ENCODE results near the gene SMPD1. TPM values are rescaled to one million over a fixed set of nuclear protein-coding genes. Genes with fewer than 3 reads are reported as not detected.

The SMPD1 gene
- total and polyA plus RNA-seq, 2 donors (not counting 1 experiment from before 2014, with no cell fraction given) = 18.3 to 30.7 TPM

GRCh38 chr11:6437993-6438392 is 47.7 kb downstream of the SMPD1 start:
- no peak overlapping the region for H3K4me2 ChIP-seq (replicated peaks; ENCODE audit: low read depth, low read length, poor library complexity, severe bottlenecking)
- no peaks in the 10 kb centered on the region for H3K79me2 ChIP-seq (ENCODE audit: control insufficient read depth, insufficient read depth, low read length)
- Mint-ChIP-seq H3K27ac (no peak overlapping the region), H3K4me3 (no peak overlapping the region), H3K9me3 (ENCODE audit: insufficient read depth) (no peaks in the 10 kb centered on the region), H3K27me3 (no peaks in the 10 kb centered on the region), H3K4me1 (peaks cover 12% of the 10 kb centered on the region)
- no peaks in the 10 kb centered on the region for H4K20me1 ChIP-seq (ENCODE audit: control insufficient read depth, insufficient read depth, low read length, poor library complexity, severe bottlenecking)
- H3K9me3 ChIP-seq (ENCODE audit: control extremely low read depth in 1 of 3, control insufficient read depth in 2 of 3, insufficient read depth in 1 of 3, low read length in 2 of 3) = no peaks in the 10 kb centered on the region
- POLR2A ChIA-PET = no interaction called here
- peak; percentile 38 for DNase-seq
- WGBS (ENCODE audit: insufficient coverage) = 0% methylated on average over 2 of the region's 3 CpGs
- no peaks in the 10 kb centered on the region for H3K27me3 ChIP-seq (replicated peaks in 1 of 4; ENCODE audit: control extremely low read depth in 1 of 4, control insufficient read depth in 3 of 4, insufficient read depth in 4 of 4, low read length in 3 of 4)
- no peak for ATAC-seq (ENCODE audit: low read depth)
- TF ChIP-seq, protein P1, sequence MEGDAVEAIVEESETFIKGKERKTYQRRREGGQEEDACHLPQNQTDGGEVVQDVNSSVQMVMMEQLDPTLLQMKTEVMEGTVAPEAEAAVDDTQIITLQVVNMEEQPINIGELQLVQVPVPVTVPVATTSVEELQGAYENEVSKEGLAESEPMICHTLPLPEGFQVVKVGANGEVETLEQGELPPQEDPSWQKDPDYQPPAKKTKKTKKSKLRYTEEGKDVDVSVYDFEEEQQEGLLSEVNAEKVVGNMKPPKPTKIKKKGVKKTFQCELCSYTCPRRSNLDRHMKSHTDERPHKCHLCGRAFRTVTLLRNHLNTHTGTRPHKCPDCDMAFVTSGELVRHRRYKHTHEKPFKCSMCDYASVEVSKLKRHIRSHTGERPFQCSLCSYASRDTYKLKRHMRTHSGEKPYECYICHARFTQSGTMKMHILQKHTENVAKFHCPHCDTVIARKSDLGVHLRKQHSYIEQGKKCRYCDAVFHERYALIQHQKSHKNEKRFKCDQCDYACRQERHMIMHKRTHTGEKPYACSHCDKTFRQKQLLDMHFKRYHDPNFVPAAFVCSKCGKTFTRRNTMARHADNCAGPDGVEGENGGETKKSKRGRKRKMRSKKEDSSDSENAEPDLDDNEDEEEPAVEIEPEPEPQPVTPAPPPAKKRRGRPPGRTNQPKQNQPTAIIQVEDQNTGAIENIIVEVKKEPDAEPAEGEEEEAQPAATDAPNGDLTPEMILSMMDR (IDR thresholded peaks at IDR 0.05) = no peak
- no peak for TF ChIP-seq EZH2 (IDR thresholded peaks at IDR 0.05; ENCODE audit: borderline replicate concordance, insufficient read depth, low read depth, low read length, poor library complexity, severe bottlenecking)
- H2AFZ ChIP-seq (ENCODE audit: insufficient read depth, low read depth, low read length, poor library complexity, severe bottlenecking) = no peak overlapping the region
- peaks cover 16 to 23% of the 10 kb centered on the region in 2 donors for H3K4me1 ChIP-seq (ENCODE audit: control insufficient read depth in 2 of 2, insufficient read depth in 2 of 2, low read length in 2 of 2)
- intact Hi-C loops (cut with micrococcal nuclease) = no loop called here
- no peaks in the 10 kb centered on the region for H3K36me3 ChIP-seq (replicated peaks in 1 of 2; ENCODE audit: control extremely low read depth in 1 of 2, control insufficient read depth in 1 of 2, extremely low read depth in 1 of 2, insufficient read depth in 2 of 2, low read length in 1 of 2)
- no peak overlapping the region for H3K27ac ChIP-seq (ENCODE audit: low read length in 2 of 2)
- CTCF ChIA-PET = interaction anchor here (0.7 to 14.4 kb wide), 4 partner anchors 11 to 59 kb away, joined by 3 to 536 read pairs (median 3); no protein-coding TSS in a partner anchor
- H3K9ac ChIP-seq (ENCODE audit: low read length) = no peak overlapping the region
- H3K4me3 ChIP-seq (ENCODE audit: control extremely low read depth in 1 of 5, extremely low read depth in 1 of 5, insufficient read depth in 1 of 5, low read depth in 2 of 5, low read length in 4 of 5) = no peak overlapping the region

DNA sequence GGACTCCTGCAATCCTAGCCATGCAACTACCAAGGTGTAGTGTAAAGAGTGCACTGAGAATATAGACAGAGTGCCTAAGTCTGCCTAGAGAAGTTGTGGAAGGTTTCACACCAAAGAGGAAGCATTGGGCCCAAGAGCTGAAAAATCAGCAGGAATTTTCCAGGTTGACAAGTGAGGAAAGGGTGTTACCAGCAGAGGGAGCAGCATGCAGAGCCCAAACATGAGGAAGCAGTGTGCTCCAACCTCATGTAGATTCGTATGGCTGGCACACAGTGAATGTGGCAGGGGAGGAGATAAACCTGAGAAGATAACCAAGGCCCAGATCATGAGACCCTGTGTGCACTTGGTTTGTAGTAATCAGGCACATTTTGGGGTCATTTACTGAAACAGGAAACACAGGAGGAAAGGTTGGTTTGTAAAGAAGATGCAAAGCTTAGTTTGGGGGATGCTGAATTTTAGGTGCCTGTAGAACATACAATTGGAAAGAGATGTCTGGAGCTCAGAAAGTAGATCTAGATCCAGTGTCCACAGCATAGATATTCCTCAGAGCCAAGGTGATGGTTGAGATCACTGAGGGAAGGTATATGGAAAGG is 48.8 kb downstream of the SMPD1 start:
- Histone ChIP-seq H3K9me3 (ENCODE audit: control extremely low read depth in 1 of 3, control insufficient read depth in 2 of 3, insufficient read depth in 1 of 3, low read length in 2 of 3) (no peaks in the 10 kb centered on the region), H3K4me3 (ENCODE audit: control extremely low read depth in 1 of 5, extremely low read depth in 1 of 5, insufficient read depth in 1 of 5, low read depth in 2 of 5, low read length in 4 of 5) (no peak overlapping the region), H3K27ac (ENCODE audit: low read length in 2 of 2) (no peak overlapping the region), H3K4me2 (replicated peaks; ENCODE audit: low read depth, low read length, poor library complexity, severe bottlenecking) (no peak overlapping the region), H3K4me1 (ENCODE audit: control insufficient read depth in 2 of 2, insufficient read depth in 2 of 2, low read length in 2 of 2) (peaks cover 13 to 24% of the 10 kb centered on the region in 2 donors), H3K79me2 (ENCODE audit: control insufficient read depth, insufficient read depth, low read length) (no peaks in the 10 kb centered on the region), H3K9ac (ENCODE audit: low read length) (no peak overlapping the region), H2AFZ (ENCODE audit: insufficient read depth, low read depth, low read length, poor library complexity, severe bottlenecking) (no peak overlapping the region), H3K36me3 (replicated peaks in 1 of 2; ENCODE audit: control extremely low read depth in 1 of 2, control insufficient read depth in 1 of 2, extremely low read depth in 1 of 2, insufficient read depth in 2 of 2, low read length in 1 of 2) (no peaks in the 10 kb centered on the region), H3K27me3 (replicated peaks in 1 of 4; ENCODE audit: control extremely low read depth in 1 of 4, control insufficient read depth in 3 of 4, insufficient read depth in 4 of 4, low read length in 3 of 4) (no peaks in the 10 kb centered on the region), H4K20me1 (ENCODE audit: control insufficient read depth, insufficient read depth, low read length, poor library complexity, severe bottlenecking) (no peaks in the 10 kb centered on the region)
- no peaks in the 10 kb centered on the region for H3K27me3 Mint-ChIP-seq
- ChIA-PET POLR2A (no interaction called here), CTCF (interaction anchor here (0.6 to 14.4 kb wide), 5 partner anchors 13 to 76 kb away, joined by 3 to 536 read pairs (median 4); no protein-coding TSS in a partner anchor)
- no peak overlapping the region for H3K27ac Mint-ChIP-seq
- ATAC-seq (ENCODE audit: low read depth) (no peak), DNase-seq (peak; percentile 22)
- TF ChIP-seq, protein P1 (IDR thresholded peaks at IDR 0.05) = no peak
- TF ChIP-seq EZH2 (IDR thresholded peaks at IDR 0.05; ENCODE audit: borderline replicate concordance, insufficient read depth, low read depth, low read length, poor library complexity, severe bottlenecking) = no peak
- H3K4me1 Mint-ChIP-seq = peaks cover 7% of the 10 kb centered on the region
- H3K4me3 Mint-ChIP-seq = no peak overlapping the region
- intact Hi-C loops (cut with micrococcal nuclease) = no loop called here
- no peaks in the 10 kb centered on the region for H3K9me3 Mint-ChIP-seq (ENCODE audit: insufficient read depth)
- WGBS (ENCODE audit: insufficient coverage) = 42% methylated on average over 1 of the region's 1 CpG

Measured in B cell (primary cell).